AG04450 (cell line): ENCODE data around the gene MFSD11. TPM values are rescaled to one million over a fixed set of nuclear protein-coding genes. Genes with fewer than 3 reads are reported as not detected.

Experiments used
- CTCF ChIA-PET: fragments of 300-600, 350-600 bp; formaldehyde crosslinking; extraction: SDS; loops from one replicate; lab custom pipeline; 2022; ENCODE audit warnings: antibody characterized with exemption, inconsistent platforms; lab: Charles Lee
- POLR2A ChIA-PET: fragments of 350-600 bp; formaldehyde crosslinking; extraction: SDS; loops from one replicate; lab custom pipeline; 2021; ENCODE audit warnings: antibody characterized with exemption, inconsistent platforms; lab: Yijun Ruan, JAX
- DNase-seq: peaks from one replicate; pipeline ENCODE4 v3.0.0-alpha.2; 2011; ENCODE audit warnings: low read depth, low spot score
- H3K27ac ChIP-seq: one replicate; pipeline ENCODE4 v1.5.1; 2012; ENCODE audit warnings: low read depth, low read length, control low read depth
- H3K27me3 ChIP-seq: one replicate; pipeline ENCODE4 v1.6.0; 2012; ENCODE audit warnings: low read length; ENCODE audit not compliant: control insufficient read depth, insufficient read depth
- H3K4me3 ChIP-seq: 2 replicates; pipeline ENCODE4 v1.5.1; 2011; ENCODE audit warnings: mild to moderate bottlenecking, low read depth, low read length, control low read depth
- H3K9me3 ChIP-seq: 2 replicates; pipeline ENCODE4 v1.5.1; 2012; ENCODE audit warnings: low read length; ENCODE audit not compliant: control insufficient read depth, insufficient read depth
- polyA minus RNA-seq: library from RNA; depleted of rRNA, polyadenylated mRNA; stranded (reverse); fragments of >200 nt; gene quantifications from 2 replicates; pipeline ENCODE4 v1.2.3, GENCODE V29; 2011; rRNA and poly(A)+ RNA removed
- polyA plus RNA-seq: library from polyadenylated mRNA; depleted of rRNA; stranded (reverse); fragments of >200 nt; gene quantifications from 2 replicates; pipeline ENCODE4 v1.2.3, GENCODE V29; 2011; rRNA removed
- TF ChIP-seq, protein P1 (sequence below): IDR thresholded peaks from 2 replicates; pipeline ENCODE4 v1.5.1; 2011; ENCODE audit warnings: low read depth, low read length, control low read depth, inconsistent platforms

Gene MFSD11
- 20.3 and 21.1 TPM in 2 replicates for polyA plus RNA-seq
- polyA minus RNA-seq = 20.2 and 21.9 TPM in 2 replicates

DNA sequence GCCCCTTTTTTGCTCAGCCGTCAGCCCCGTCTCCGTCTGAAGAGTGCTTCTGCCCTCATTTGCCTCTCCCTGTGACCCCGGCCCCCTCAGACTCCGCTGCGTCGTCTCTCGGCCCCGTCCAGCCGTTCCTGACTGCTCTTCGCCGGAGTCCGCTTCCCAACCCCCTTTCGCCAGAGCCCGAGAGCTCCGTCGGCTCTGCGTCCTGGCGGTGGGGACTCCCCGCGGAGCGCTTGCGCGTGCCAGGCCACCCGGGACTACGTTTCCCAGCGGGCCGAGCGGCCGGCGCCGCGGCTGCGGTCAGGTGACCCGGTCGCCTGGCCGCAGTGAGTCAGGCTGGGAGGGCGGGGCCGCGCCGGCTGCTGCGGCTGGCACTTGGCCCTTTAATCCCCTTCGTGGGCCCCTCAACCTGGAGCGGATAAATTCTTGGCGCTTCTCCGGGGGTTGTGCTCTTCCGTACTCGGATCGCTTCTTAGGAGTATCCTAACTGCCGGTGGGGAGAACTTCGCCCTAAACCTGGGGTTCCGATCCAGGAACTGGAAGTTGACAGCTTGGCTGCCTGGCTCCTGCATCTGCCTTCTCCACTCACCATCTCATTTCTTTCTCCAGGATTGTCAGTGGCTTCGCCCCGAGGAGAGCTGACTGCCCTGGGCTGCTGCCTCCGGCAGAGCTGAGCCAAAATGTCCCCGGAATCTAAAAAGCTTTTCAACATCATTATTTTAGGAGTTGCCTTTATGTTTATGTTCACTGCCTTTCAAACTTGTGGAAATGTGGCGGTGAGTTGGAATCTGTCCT lies at the start of gene MFSD11:
Gene MFSD11 (plus strand): TSS at position 444 of the 792 bp plus-strand sequence. CDS start 234 bp downstream, at position 678.
- CTCF ChIA-PET = interaction anchor here (0.9 to 1.0 kb wide), 2 partner anchors 9 to 215 kb away, joined by 3 read pairs; no protein-coding TSS in a partner anchor
- no peaks in the 10 kb centered on the region; the same call in 1 of the 2 replicates for H3K9me3 ChIP-seq
- peak within 1 kb of the TSS; percentile 96 for H3K4me3 ChIP-seq
- TF ChIP-seq, protein P1, sequence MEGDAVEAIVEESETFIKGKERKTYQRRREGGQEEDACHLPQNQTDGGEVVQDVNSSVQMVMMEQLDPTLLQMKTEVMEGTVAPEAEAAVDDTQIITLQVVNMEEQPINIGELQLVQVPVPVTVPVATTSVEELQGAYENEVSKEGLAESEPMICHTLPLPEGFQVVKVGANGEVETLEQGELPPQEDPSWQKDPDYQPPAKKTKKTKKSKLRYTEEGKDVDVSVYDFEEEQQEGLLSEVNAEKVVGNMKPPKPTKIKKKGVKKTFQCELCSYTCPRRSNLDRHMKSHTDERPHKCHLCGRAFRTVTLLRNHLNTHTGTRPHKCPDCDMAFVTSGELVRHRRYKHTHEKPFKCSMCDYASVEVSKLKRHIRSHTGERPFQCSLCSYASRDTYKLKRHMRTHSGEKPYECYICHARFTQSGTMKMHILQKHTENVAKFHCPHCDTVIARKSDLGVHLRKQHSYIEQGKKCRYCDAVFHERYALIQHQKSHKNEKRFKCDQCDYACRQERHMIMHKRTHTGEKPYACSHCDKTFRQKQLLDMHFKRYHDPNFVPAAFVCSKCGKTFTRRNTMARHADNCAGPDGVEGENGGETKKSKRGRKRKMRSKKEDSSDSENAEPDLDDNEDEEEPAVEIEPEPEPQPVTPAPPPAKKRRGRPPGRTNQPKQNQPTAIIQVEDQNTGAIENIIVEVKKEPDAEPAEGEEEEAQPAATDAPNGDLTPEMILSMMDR = no peak
- peak; percentile 90 for DNase-seq
- POLR2A ChIA-PET = interaction anchor here (0.6 to 5.4 kb wide), 9 partner anchors 11 to 548 kb away, joined by 3 to 41 read pairs (median 3); partner anchors contain the start of genes JMJD6 and METTL23
- peak within 1 kb of the TSS; percentile 96 for H3K27ac ChIP-seq
- H3K27me3 ChIP-seq = no peaks in the 10 kb centered on the region

GRCh38 chr17:76688165-76688622 lies 49.7 kb upstream of the MFSD11 start:
- H3K4me3 ChIP-seq = peak overlapping the region; percentile 25
- no peaks in the 10 kb centered on the region for H3K27me3 ChIP-seq
- ChIA-PET CTCF (interaction anchor here (0.6 to 1.5 kb wide), 2 partner anchors 159 to 385 kb away, joined by 3 to 5 read pairs; no protein-coding TSS in a partner anchor), POLR2A (interaction anchor here (0.6 to 1.9 kb wide), 7 partner anchors 13 to 38 kb away, joined by 3 to 9 read pairs (median 6); partner anchors contain the start of genes JMJD6 and METTL23)
- DNase-seq = no peak
- H3K9me3 ChIP-seq = no peaks in the 10 kb centered on the region
- TF ChIP-seq, protein P1 = no peak
- peak overlapping the region; percentile 82 for H3K27ac ChIP-seq

DNA sequence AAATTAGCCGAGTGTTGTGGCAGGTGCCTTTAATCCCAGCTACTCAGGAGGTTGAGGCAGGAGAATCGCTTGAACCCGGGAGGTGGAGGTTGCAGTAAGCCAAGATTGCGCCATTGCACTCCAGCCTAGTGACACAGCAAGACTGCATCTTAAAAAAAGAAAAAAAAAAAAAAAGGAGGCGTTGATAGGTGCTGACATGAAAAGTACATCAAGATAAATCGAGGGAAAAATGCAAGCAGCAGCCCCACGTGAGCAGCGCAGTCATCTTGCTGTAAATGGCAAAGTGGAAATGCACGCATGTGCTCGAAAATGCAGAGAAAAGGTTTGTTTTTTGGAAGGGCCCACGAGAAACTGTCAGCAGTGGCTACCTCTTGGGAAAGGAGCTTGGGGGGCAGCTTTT lies 48.1 kb upstream of the MFSD11 start:
- TF ChIP-seq, protein P1 = no peak
- no peak overlapping the region for H3K27ac ChIP-seq
- H3K27me3 ChIP-seq = no peaks in the 10 kb centered on the region
- ChIA-PET CTCF (interaction anchor here (1.0 to 2.7 kb wide), 4 partner anchors 8 to 66 kb away, joined by 4 to 7 read pairs (median 4); no protein-coding TSS in a partner anchor), POLR2A (interaction anchor here (0.7 to 1.4 kb wide), 2 partner anchors 11 to 114 kb away, joined by 4 to 5 read pairs; no protein-coding TSS in a partner anchor)
- H3K4me3 ChIP-seq = no peak overlapping the region
- no peak for DNase-seq
- no peaks in the 10 kb centered on the region for H3K9me3 ChIP-seq

- H3K9me3 ChIP-seq = no peaks in the 10 kb centered on the region
- ChIA-PET CTCF (interaction anchor here (0.6 to 2.7 kb wide), 5 partner anchors 9 to 69 kb away, joined by 3 to 7 read pairs (median 5); no protein-coding TSS in a partner anchor), POLR2A (no interaction called here)
- no peak overlapping the region for H3K27ac ChIP-seq
- H3K27me3 ChIP-seq = no peaks in the 10 kb centered on the region
- DNase-seq = no peak
- no peak overlapping the region for H3K4me3 ChIP-seq
- TF ChIP-seq, protein P1 = no peak
Measured at GRCh38 chr17:76690596-76691280, 47.2 kb upstream of the MFSD11 start.
